ENCODE measurements around the gene ITGB2.

The ITGB2 gene

DNA sequence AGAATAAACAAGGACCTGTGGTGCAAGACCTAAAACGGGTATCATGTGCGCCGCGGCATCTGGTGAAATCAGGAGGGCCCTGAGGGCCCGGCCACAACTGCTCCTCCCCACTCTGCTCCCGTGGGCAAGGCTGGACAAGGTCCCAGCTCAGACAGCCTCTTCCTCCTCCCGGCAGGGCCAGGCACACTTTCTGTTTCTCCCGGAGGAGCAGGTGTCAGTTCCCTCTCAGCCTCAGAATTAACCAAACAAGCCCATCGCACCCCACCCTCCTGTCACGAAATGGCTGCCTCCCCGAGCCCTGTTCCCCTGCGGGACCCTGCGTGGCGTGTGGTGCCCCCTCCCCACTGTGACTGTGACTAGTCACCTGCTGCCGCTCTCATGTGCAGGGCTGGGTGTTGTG, 62.4 kb downstream of the ITGB2 start:
- TF ChIP-seq, protein P1, sequence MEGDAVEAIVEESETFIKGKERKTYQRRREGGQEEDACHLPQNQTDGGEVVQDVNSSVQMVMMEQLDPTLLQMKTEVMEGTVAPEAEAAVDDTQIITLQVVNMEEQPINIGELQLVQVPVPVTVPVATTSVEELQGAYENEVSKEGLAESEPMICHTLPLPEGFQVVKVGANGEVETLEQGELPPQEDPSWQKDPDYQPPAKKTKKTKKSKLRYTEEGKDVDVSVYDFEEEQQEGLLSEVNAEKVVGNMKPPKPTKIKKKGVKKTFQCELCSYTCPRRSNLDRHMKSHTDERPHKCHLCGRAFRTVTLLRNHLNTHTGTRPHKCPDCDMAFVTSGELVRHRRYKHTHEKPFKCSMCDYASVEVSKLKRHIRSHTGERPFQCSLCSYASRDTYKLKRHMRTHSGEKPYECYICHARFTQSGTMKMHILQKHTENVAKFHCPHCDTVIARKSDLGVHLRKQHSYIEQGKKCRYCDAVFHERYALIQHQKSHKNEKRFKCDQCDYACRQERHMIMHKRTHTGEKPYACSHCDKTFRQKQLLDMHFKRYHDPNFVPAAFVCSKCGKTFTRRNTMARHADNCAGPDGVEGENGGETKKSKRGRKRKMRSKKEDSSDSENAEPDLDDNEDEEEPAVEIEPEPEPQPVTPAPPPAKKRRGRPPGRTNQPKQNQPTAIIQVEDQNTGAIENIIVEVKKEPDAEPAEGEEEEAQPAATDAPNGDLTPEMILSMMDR (IDR thresholded peaks at IDR 0.05; ENCODE audit: insufficient read depth, missing control alignments): no peak
- DNase-seq (ENCODE audit: insufficient read length, low spot score): no peak

DNA sequence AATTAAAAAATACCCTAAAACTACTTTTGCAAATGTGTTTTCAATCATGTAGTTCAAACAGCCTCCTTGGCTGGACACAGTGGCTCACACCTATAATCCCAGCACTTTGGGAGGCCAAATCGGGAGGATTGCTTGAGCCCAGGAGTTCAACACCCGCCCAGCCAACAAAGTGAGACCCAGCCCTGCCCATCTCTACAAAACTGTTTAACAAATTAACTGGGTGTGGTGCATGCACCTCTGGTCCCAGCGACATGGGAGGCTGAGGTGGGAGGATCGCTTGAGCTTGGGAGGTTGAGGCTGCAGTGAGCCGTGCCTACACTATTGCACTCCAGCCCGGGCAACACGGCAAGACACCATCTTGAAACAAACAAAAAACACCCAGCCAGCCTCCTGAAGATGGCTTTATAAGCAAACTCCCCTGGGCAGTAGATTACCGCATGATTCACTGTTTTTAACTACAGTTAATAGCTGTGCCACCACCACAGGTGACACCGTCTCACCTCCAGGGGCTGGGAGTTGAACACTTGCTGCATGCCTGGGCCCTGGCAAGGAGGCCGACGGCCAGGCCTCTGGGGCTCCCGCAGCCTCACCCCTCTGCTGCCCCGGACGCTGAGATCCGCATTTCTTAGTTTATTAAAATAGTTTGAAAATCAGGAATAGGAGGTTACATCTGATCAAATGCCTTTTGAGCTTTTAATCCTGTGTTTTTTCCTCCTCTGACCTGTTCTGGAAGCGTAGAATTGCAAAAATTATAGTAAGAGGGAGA, 63.4 kb downstream of the ITGB2 start:
- DNase-seq (ENCODE audit: insufficient read length, low spot score) (no peak), FAIRE-seq (no peak)
- TF ChIP-seq, protein P1 (IDR thresholded peaks at IDR 0.05; ENCODE audit: insufficient read depth, missing control alignments): no peak

More for the DNA sequence above, 62.4 kb downstream of the ITGB2 start:
- no peak for FAIRE-seq

DNA sequence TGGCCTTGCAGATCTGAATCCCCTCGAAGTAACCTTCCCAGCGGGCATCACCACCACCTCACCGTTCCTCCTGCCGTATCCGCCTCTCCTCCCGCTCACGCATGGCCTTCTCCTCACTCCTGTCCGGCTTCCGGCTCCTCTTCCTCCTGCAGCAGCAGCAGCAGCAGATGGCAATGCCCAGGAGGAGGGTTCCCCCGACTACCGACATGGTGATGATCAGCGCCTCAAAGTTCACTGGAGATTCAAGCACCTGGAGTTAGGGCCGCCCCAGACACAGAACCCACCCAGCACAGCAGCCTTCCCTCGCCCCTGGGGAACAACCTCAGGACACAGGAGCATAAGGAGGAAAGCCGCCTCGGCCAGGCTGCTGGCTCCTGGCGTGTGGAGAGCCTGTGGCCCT, 64.6 kb downstream of the ITGB2 start:
- DNase-seq (ENCODE audit: insufficient read length, low spot score): no peak
- no peak for FAIRE-seq
- TF ChIP-seq, protein P1 (IDR thresholded peaks at IDR 0.05; ENCODE audit: insufficient read depth, missing control alignments): no peak

DNA sequence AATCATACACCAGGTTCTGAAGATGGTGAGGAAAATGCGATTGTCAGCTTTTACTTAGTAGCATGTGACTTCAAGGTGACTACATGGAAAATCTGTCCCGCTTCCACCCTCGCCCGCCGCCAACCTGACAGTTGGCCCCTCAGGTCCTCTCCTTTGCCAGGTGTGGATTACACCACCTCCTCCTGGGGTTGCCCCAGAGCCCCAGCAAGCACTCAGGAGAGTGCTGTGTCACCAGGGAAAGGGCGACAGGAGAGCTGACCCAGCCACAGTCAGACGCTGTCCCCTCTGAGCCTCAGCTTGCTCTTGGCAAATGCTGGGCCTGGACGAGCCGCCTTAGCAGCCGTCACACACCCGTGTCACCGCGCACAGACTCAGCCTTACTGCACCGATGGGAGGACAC, 65.1 kb downstream of the ITGB2 start:
- FAIRE-seq (no peak), DNase-seq (ENCODE audit: insufficient read length, low spot score) (no peak)
- TF ChIP-seq, protein P1 (IDR thresholded peaks at IDR 0.05; ENCODE audit: insufficient read depth, missing control alignments): no peak

DNA sequence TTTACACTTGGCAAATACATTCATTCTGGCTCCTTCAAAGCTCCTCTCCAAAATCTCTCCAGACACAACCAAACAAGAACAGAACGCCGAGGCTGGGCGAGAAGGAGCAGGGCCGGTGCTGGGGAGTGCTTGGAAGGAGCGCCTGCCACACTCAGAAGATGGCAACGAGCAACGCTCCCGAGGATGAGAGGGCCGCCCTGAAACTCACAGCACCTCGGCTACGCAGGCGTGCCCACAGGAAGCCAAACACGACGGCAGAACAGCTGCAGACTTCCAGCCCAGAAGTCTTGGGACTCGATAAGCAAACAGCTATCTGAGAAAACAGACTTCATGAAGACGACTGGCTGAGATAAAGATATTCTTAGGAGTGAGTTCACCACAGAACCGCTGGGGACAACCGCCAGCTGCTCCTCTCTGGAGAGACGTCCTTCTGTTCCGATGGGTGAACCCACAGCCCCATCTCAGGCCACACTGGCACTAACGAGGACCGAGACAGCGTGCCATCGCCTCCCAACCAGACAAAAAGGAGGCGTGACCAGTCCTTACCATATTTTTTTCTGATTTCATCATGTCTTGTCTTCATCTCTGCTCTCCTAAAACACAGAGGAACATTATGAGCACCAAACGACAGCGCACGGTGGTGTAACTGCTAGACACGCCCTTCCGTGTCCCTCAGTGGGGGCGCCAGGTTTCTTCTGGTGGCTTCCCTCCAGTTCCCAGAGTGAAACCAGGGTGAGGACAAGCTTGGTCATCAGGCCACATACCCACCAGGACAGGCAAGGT, 65.8 kb downstream of the ITGB2 start:
- DNase-seq (ENCODE audit: insufficient read length, low spot score): no peak
- no peak for FAIRE-seq
- TF ChIP-seq, protein P1 (IDR thresholded peaks at IDR 0.05; ENCODE audit: insufficient read depth, missing control alignments): no peak

DNA sequence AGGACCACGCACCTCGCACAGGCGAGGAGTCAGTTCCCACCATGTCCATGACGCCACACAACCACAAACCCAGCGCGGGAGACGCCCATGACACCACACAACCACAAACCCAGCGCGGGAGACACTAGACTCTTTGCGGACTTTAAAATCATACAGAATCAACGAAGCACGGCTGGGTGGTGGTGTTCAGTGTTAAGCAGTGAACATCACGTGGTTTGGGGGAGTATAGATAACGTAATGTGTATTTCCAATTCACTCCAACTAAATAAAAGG, 66.4 kb downstream of the ITGB2 start:
- DNase-seq (ENCODE audit: insufficient read length, low spot score) (no peak), FAIRE-seq (no peak)
- TF ChIP-seq, protein P1 (IDR thresholded peaks at IDR 0.05; ENCODE audit: insufficient read depth, missing control alignments): no peak
